Transverse colon (tissue), 4 donors: Measurements from ENCODE around the gene SQSTM1. TPM values are rescaled to one million over a fixed set of nuclear protein-coding genes. Genes with fewer than 3 reads are reported as not detected.
"Not testable (repeated sequence)": the region's sequence is repeated elsewhere in the genome, so short reads cannot be mapped to it uniquely, and the experiment has no call there.

Experiments used
- DNase-seq: peaks from one replicate; pipeline ENCODE4 v3.0.0-alpha.2; 2019
- H3K27ac ChIP-seq, 4 donors: fragments of 200-600 bp; sonication (generic); 2 replicates each; pipeline ENCODE4 v1.5.1; 2016 to 2018; ENCODE audit warnings: inconsistent platforms in 4 of 4
- H3K27me3 ChIP-seq: fragments of 200-600 bp; sonication (generic); 2 replicates; pipeline ENCODE4 v1.5.1; 2017; ENCODE audit warnings: inconsistent platforms
- H3K36me3 ChIP-seq, 4 donors: fragments of 200-600 bp; sonication (generic); 2 replicates each; pipeline ENCODE4 v1.5.1; 2017 to 2019; ENCODE audit warnings: inconsistent platforms in 4 of 4
- H3K4me1 ChIP-seq, 4 donors: fragments of 200-600 bp; sonication (generic); 2 replicates each; pipeline ENCODE4 v1.5.1; 2017 to 2020; ENCODE audit warnings: inconsistent platforms in 4 of 4
- H3K4me3 ChIP-seq, 4 donors: fragments of 200-600 bp; sonication (generic); 1 replicate in 1 of 4; 2 replicates in 3 of 4; pipeline versions ENCODE4 v1.5.1 to v1.6.1; 2017 to 2019; ENCODE audit warnings: inconsistent platforms in 4 of 4
- H3K9me3 ChIP-seq, 2 donors: fragments of 200-600 bp; sonication (generic); 2 replicates each; pipeline ENCODE4 v1.5.1; 2017 to 2019; ENCODE audit warnings: inconsistent platforms in 2 of 2
- EP300 ChIP-seq: sonication (generic); formaldehyde crosslinking; IDR thresholded peaks from one replicate; pipeline ENCODE4 v1.6.1; 2017; ENCODE audit warnings: antibody characterized with exemption, low read depth
- POLR2A ChIP-seq: fragments of 450-650 bp; IDR thresholded peaks from one replicate; pipeline ENCODE4 v1.6.1; 2016; ENCODE audit warnings: antibody characterized with exemption, mild to moderate bottlenecking, moderate library complexity
- POLR2AphosphoS5 ChIP-seq, 3 donors: sonication (generic); formaldehyde crosslinking; IDR thresholded peaks; one replicate each; pipeline ENCODE4 v1.6.1; 2016; ENCODE audit warnings: antibody characterized with exemption in 3 of 3
- WGBS, 2 donors: methylation state at CpG; one replicate each; pipeline ENCODE4 v1.1.5; 2018; ENCODE audit warnings: low coverage in 1 of 2; 5-methylcytosine and 5-hydroxymethylcytosine counted together
- in situ Hi-C, 4 donors: fragments of 200-750 bp; cut with MboI; loops; one replicate each; pipeline versions ENCODE4 v1.15.0 to v1.15.1; 2017; ENCODE audit warnings: low sequenced_read_pairs in 3 of 4, low pct_ligation_motif_present in 1 of 4, low pct_unique_long_range_greater_than_20kb in 1 of 4
- intact Hi-C: fragments of 100-400 bp; cut with DNase I; formaldehyde crosslinking; loops from one replicate; pipeline ENCODE4 v1.15.1; 2023; ENCODE audit warnings: low total_unique reads
- total RNA-seq, 4 donors: library from RNA; depleted of rRNA; stranded (reverse); fragments of >200 nt; gene quantifications; one replicate each; pipeline ENCODE4 v1.1.0, GENCODE V29; 2016
- TF ChIP-seq, protein P1 (sequence below), 5 experiments: fragments of 200-600 bp in 3 of 5; fragments of 450-650 bp in 2 of 5; sonication (generic) in 3 of 5; IDR thresholded peaks; 1 replicate in 2 of 5; 2 replicates in 3 of 5; pipeline ENCODE4 v1.5.1; 2016 to 2017; ENCODE audit warnings: antibody characterized with exemption in 5 of 5, inconsistent platforms in 3 of 5, mild to moderate bottlenecking in 2 of 5, moderate library complexity in 1 of 5

Gene SQSTM1
- total RNA-seq, 4 donors from 2014 or later = 250 to 620 (median 432) TPM

GRCh38 chr5:179832039-179832745 is 11.5 kb downstream of the SQSTM1 start:
- no peak for DNase-seq
- Histone ChIP-seq H3K4me3 (no peak overlapping the region), H3K27me3 (no peaks in the 10 kb centered on the region), H3K27ac (no peak overlapping the region), H3K9me3 (no peaks in the 10 kb centered on the region), H3K36me3 (peaks cover 0 to 78% (median 38%) of the 10 kb centered on the region in 4 donors), H3K4me1 (peaks cover 2 to 18% (median 12%) of the 10 kb centered on the region in 4 donors)
- WGBS, 2 donors = 94 to 100% methylated on average over 1 to 20 of the region's 20 CpGs
- TF ChIP-seq, protein P1, sequence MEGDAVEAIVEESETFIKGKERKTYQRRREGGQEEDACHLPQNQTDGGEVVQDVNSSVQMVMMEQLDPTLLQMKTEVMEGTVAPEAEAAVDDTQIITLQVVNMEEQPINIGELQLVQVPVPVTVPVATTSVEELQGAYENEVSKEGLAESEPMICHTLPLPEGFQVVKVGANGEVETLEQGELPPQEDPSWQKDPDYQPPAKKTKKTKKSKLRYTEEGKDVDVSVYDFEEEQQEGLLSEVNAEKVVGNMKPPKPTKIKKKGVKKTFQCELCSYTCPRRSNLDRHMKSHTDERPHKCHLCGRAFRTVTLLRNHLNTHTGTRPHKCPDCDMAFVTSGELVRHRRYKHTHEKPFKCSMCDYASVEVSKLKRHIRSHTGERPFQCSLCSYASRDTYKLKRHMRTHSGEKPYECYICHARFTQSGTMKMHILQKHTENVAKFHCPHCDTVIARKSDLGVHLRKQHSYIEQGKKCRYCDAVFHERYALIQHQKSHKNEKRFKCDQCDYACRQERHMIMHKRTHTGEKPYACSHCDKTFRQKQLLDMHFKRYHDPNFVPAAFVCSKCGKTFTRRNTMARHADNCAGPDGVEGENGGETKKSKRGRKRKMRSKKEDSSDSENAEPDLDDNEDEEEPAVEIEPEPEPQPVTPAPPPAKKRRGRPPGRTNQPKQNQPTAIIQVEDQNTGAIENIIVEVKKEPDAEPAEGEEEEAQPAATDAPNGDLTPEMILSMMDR (IDR thresholded peaks at IDR 0.05) = no peak
- TF ChIP-seq POLR2AphosphoS5 (IDR thresholded peaks at IDR 0.05) (no peak), POLR2A (no peak), EP300 (no peak)
- in situ Hi-C loops = no loop called here
- intact Hi-C loops = no loop called here

GRCh38 chr5:179833056-179833708 is 12.5 kb downstream of the SQSTM1 start:
- in situ Hi-C loops (no loop called here), intact Hi-C loops (no loop called here)
- Histone ChIP-seq H3K4me1 (peaks cover 0 to 8% (median 3%) of the 10 kb centered on the region in 4 donors), H3K9me3 (no peaks in the 10 kb centered on the region), H3K27ac (no peak overlapping the region), H3K27me3 (no peaks in the 10 kb centered on the region), H3K4me3 (no peak overlapping the region), H3K36me3 (peaks cover 0 to 85% (median 43%) of the 10 kb centered on the region in 4 donors)
- WGBS, 2 donors = 92% methylated on average over 23 of the region's 23 CpGs; no CpG with 5 or more reads in 1 of the 2 donors
- TF ChIP-seq POLR2AphosphoS5 (IDR thresholded peaks at IDR 0.05) (no peak), EP300 (no peak), POLR2A (no peak)
- TF ChIP-seq, protein P1 (IDR thresholded peaks at IDR 0.05) = no peak
- DNase-seq = no peak

DNA sequence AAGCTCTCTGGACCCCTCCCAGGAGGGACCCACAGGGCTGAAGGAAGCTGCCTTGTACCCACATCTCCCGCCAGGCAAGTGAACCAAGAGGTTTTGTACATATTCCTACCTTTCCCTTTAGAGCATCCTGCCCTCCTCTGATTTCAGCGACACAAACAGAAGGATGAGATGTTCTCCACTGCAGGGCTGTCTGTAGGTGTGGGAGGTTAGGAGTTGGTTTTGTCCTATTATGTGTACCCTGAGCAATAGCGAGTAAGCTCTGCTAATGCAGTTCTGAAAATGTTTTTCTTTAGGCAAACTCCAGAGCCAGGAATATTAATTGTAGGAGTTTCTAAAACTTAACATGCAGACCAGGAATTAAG is 13.0 kb downstream of the SQSTM1 start:
- Histone ChIP-seq H3K4me3 (no peak overlapping the region), H3K36me3 (peaks cover 0 to 82% (median 42%) of the 10 kb centered on the region in 4 donors), H3K4me1 (peaks cover 0 to 8% (median 3%) of the 10 kb centered on the region in 4 donors), H3K27me3 (no peaks in the 10 kb centered on the region), H3K27ac (no peak overlapping the region), H3K9me3 (no peaks in the 10 kb centered on the region)
- in situ Hi-C loops (no loop called here), intact Hi-C loops (no loop called here)
- 100% methylated on average over 1 to 3 of the region's 3 CpGs for WGBS, 2 donors
- no peak for DNase-seq
- TF ChIP-seq POLR2AphosphoS5 (IDR thresholded peaks at IDR 0.05) (no peak), EP300 (no peak), POLR2A (no peak)
- TF ChIP-seq, protein P1 (IDR thresholded peaks at IDR 0.05) = no peak

DNA sequence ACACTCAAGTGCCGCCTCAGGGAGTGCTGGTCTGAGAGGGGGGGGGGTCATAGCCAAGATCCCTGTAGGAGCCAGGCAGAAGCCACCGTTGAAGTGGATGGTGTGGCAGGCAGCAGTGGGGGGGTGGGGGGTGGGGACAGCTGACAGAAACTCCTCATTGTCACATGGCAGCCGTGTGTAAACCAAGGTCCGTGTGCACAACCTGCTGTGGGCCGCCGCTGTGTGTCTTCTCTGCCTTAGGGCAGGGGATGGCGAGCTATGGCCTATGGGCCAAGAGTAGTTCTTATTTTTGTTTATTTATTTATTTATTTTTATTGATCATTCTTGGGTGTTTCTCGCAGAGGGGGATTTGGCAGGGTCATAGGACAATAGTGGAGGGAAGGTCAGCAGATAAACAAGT is 13.4 kb downstream of the SQSTM1 start:
- Histone ChIP-seq H3K9me3 (no peaks in the 10 kb centered on the region), H3K4me3 (no peak overlapping the region), H3K27ac (no peak overlapping the region), H3K4me1 (peaks cover 0 to 8% (median 3%) of the 10 kb centered on the region in 4 donors), H3K27me3 (no peaks in the 10 kb centered on the region), H3K36me3 (peaks cover 0 to 78% (median 40%) of the 10 kb centered on the region in 4 donors)
- DNase-seq = no peak
- TF ChIP-seq POLR2AphosphoS5 (IDR thresholded peaks at IDR 0.05) (no peak), EP300 (no peak)
- TF ChIP-seq, protein P1 (IDR thresholded peaks at IDR 0.05) = no peak
- in situ Hi-C loops = no loop called here
- 91 to 95% methylated on average over 6 to 8 of the region's 8 CpGs for WGBS, 2 donors
- intact Hi-C loops = no loop called here

- DNase-seq, H3K27me3 ChIP-seq, H3K4me3 ChIP-seq, H3K9me3 ChIP-seq, in situ Hi-C loops, intact Hi-C loops, H3K27ac ChIP-seq, H3K4me1 ChIP-seq: not testable (repeated sequence)
- H3K36me3 ChIP-seq = peaks cover 0 to 71% (median 36%) of the 10 kb centered on the region in 4 donors
- WGBS, 2 donors = 99% methylated on average over 14 of the region's 28 CpGs; no CpG with 5 or more reads in 1 of the 2 donors
Observed at GRCh38 chr5:179834871-179835270, 14.2 kb downstream of the SQSTM1 start.
